Mucosa of descending colon (tissue), 3 donors: ENCODE measurements around the gene PSMC4. TPM values are rescaled to one million over a fixed set of nuclear protein-coding genes. Genes with fewer than 3 reads are reported as not detected.

Experiments
- ATAC-seq: fragments of 200-7000 bp; cut with Tn5 transposase; one replicate; pipeline ENCODE4 v1.9.1; 2020; ENCODE audit warnings: mild to moderate bottlenecking, moderate library complexity
- DNase-seq, 3 donors: peaks; one replicate each; pipeline ENCODE4 v3.0.0-alpha.2; 2020
- H3K36me3 ChIP-seq: fragments of 200-600 bp; one replicate; pipeline ENCODE4 v1.8.0; 2021; ENCODE audit warnings: low read depth, mild to moderate bottlenecking
- H3K4me1 ChIP-seq: fragments of 200-600 bp; one replicate; pipeline ENCODE4 v1.8.0; 2021; ENCODE audit warnings: low read depth, mild to moderate bottlenecking
- H3K4me3 ChIP-seq: fragments of 200-600 bp; one replicate; pipeline ENCODE4 v1.8.0; 2021; ENCODE audit warnings: mild to moderate bottlenecking
- H3K9me3 ChIP-seq: fragments of 200-600 bp; one replicate; pipeline ENCODE4 v1.8.0; 2021; ENCODE audit warnings: mild to moderate bottlenecking
- intact Hi-C, 2 donors: fragments of 100-400 bp; cut with DNase I in 1 of 2; cut with micrococcal nuclease in 1 of 2; formaldehyde crosslinking; loops; one replicate each; pipeline versions ENCODE4 v1.11.0 to v1.11.1; 2022; cut with DNase I, micrococcal nuclease
- long read RNA-seq, 2 donors: library from polyadenylated mRNA; unstranded; transcript quantifications; one replicate each; pipeline ENCODE4 v2.0.0, GENCODE V29; 2019 to 2021
- total RNA-seq, 3 donors: library from RNA; stranded (reverse); fragmentation: NEBNext Ultra II Directional in 2 of 3; extraction: Animal tissue kit (Norgen Biotek cat#: 25700) in 2 of 3; gene quantifications; one replicate each; pipeline versions ENCODE4 v1.2.1 to v1.2.4, GENCODE V29; 2021 to 2023
- TF ChIP-seq, protein P1 (sequence below): fragments of 200-600 bp; IDR thresholded peaks from one replicate; pipeline ENCODE4 v1.8.0; 2022; ENCODE audit warnings: antibody characterized with exemption, mild to moderate bottlenecking
- donor health status: DM: no; HTN: no; CAD: no; lungs with moderate emphysema.
- donor health status: DM: no; HTN: no; CAD: no.
- donor health status: DM: no; HTN: yes; CAD: no.

PSMC4 gene
- 10 to 100 TPM; 73.4 to 89.9 (median 77.5) TPM for total RNA-seq
- long read RNA-seq, donor 1, transcript PSMC4-203 (10 exons, 1,532 nt) = minor isoform, 7 of 66 reads
- long read RNA-seq, donor 1, transcript PSMC4-201 (11 exons, 1,591 nt) = major isoform, 57 of 66 reads
- long read RNA-seq, donor 1, partial matches to known transcripts = 1 of 66 reads
- long read RNA-seq, donor 1, other reads (novel, unspliced or antisense) = 1 of 66 reads
- long read RNA-seq, donor 2, transcript PSMC4-201 (11 exons, 1,591 nt) = major isoform, 76 of 83 reads
- long read RNA-seq, donor 2, partial matches to known transcripts = 2 of 83 reads
- long read RNA-seq, donor 2, other reads (novel, unspliced or antisense) = 2 of 83 reads

DNA sequence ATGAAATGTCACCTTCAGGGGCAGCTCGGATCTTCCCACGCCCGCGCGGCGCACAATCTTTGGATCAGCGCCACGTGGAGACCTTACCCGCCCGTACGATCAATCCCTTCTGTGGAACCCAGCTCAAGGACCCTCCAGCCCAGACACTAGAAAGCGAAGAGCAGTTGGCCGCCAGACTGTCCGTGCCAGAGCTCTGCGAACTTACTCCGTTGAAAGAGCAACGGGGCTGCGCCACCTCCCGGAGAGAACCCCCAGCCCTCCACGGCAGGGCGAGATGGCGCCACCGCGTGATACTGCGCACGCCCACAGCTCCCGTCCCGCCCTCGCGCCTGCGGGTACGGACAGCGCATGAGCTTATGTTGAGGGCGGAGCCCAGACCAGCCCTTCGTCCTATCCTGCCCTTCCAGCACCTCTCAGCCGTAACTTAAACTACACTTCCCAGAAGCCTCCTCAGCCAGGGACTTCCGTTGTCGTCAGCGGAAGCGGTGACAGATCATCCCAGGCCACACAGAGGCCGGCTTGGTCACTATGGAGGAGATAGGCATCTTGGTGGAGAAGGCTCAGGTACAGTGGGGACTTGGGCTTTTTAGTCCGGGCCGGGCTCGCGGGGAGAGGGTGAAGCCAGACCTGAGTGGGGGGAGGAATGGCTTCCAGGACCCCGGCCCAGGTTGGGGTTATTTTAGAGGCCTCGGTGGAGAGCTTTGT, at the start of gene PSMC4:
TSS of gene PSMC4 (plus strand) at position 491 of the 705 bp plus-strand sequence. CDS start at position 529, 38 bp downstream.
- intact Hi-C loops = no loop called here
- H3K4me1 ChIP-seq = peaks cover 6% of the 10 kb centered on the region
- peak; percentile 97 for ATAC-seq

GRCh38 chr19:39923862-39924261, 47.1 kb upstream of the PSMC4 start:
- TF ChIP-seq, protein P1, sequence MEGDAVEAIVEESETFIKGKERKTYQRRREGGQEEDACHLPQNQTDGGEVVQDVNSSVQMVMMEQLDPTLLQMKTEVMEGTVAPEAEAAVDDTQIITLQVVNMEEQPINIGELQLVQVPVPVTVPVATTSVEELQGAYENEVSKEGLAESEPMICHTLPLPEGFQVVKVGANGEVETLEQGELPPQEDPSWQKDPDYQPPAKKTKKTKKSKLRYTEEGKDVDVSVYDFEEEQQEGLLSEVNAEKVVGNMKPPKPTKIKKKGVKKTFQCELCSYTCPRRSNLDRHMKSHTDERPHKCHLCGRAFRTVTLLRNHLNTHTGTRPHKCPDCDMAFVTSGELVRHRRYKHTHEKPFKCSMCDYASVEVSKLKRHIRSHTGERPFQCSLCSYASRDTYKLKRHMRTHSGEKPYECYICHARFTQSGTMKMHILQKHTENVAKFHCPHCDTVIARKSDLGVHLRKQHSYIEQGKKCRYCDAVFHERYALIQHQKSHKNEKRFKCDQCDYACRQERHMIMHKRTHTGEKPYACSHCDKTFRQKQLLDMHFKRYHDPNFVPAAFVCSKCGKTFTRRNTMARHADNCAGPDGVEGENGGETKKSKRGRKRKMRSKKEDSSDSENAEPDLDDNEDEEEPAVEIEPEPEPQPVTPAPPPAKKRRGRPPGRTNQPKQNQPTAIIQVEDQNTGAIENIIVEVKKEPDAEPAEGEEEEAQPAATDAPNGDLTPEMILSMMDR = no peak
- Histone ChIP-seq H3K9me3 (no peaks in the 10 kb centered on the region), H3K4me1 (no peaks in the 10 kb centered on the region), H3K36me3 (no peaks in the 10 kb centered on the region), H3K4me3 (no peak overlapping the region)
- ATAC-seq = no peak
- no peak for DNase-seq
- intact Hi-C loops = no loop called here

More for the DNA sequence above, at the start of gene PSMC4:
- Histone ChIP-seq H3K4me3 (peak within 1 kb of the TSS; percentile 52), H3K36me3 (peaks cover 15% of the 10 kb centered on the region), H3K9me3 (no peaks in the 10 kb centered on the region)
- DNase-seq = peak; percentile 98 to 99 (median 99)
- TF ChIP-seq, protein P1 = peak; percentile 86

- no peaks in the 10 kb centered on the region for H3K36me3 ChIP-seq
These were observed 46.6 kb upstream of the PSMC4 start for GRCh38 chr19:39924389-39924788.

DNA sequence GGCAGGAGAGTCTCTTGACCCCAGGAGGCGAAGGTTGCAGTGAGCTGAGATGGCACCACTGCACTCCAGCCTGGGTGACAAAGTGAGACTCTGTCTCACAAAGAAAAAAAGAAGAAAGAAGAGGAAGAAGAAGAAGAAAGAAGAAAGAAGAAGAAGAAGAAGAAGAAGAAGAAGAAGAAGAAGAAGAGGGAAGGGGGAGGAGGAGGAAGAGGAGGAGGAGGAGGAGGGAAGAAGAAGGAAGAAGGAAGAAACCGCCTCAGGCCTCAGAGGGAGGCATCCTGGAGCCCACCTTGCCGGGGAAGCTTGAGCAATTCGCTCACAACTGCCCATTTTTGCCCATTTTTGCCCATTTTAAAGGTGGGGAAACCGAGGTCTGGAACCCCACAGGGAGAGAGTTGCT, 46.0 kb upstream of the PSMC4 start:
- Histone ChIP-seq H3K9me3 (no peaks in the 10 kb centered on the region), H3K4me1 (no peaks in the 10 kb centered on the region), H3K36me3 (no peaks in the 10 kb centered on the region), H3K4me3 (no peak overlapping the region)
- DNase-seq = no peak
- intact Hi-C loops = no loop called here
- TF ChIP-seq, protein P1 = no peak
- no peak for ATAC-seq

More at GRCh38 chr19:39924389-39924788, 46.6 kb upstream of the PSMC4 start:
- intact Hi-C loops = no loop called here
- H3K4me3 ChIP-seq = no peak overlapping the region
- ATAC-seq (no peak), DNase-seq (no peak)
- TF ChIP-seq, protein P1 = no peak
- no peaks in the 10 kb centered on the region for H3K4me1 ChIP-seq
- no peaks in the 10 kb centered on the region for H3K9me3 ChIP-seq

GRCh38 chr19:39926170-39926760, 44.7 kb upstream of the PSMC4 start:
- intact Hi-C loops = no loop called here
- no peak for DNase-seq
- TF ChIP-seq, protein P1 = no peak
- Histone ChIP-seq H3K4me3 (no peak overlapping the region), H3K36me3 (no peaks in the 10 kb centered on the region), H3K9me3 (no peaks in the 10 kb centered on the region), H3K4me1 (no peaks in the 10 kb centered on the region)
- no peak for ATAC-seq
